H9 (cell line): ENCODE data around the gene GRID1. TPM values are rescaled to one million over a fixed set of nuclear protein-coding genes. Genes with fewer than 3 reads are reported as not detected.

Experiments used
- DNase-seq: peaks from one replicate; pipeline ENCODE4 v3.0.0-alpha.2; 2017
- H2AFZ ChIP-seq: one replicate; pipeline ENCODE4 v1.6.1; 2013; ENCODE audit warnings: mild to moderate bottlenecking, low read length, control low read depth, moderate library complexity
- H2AK5ac ChIP-seq: 2 replicates; pipeline ENCODE4 v1.6.1; 2013; ENCODE audit warnings: low read length, control low read depth, mixed read lengths; ENCODE audit not compliant: insufficient read length
- H2BK120ac ChIP-seq: one replicate; pipeline ENCODE4 v1.6.1; 2013; ENCODE audit warnings: low read depth, mild to moderate bottlenecking, low read length, control low read depth, inconsistent platforms; ENCODE audit not compliant: poor library complexity, severe bottlenecking
- H2BK12ac ChIP-seq: 2 replicates; pipeline ENCODE4 v1.6.1; 2013; ENCODE audit warnings: low read length, control low read depth, mixed read lengths, low read depth; ENCODE audit not compliant: insufficient read length
- H2BK15ac ChIP-seq: 2 replicates; pipeline ENCODE4 v1.6.1; 2013; ENCODE audit warnings: low read depth, low read length, control low read depth
- H2BK20ac ChIP-seq: one replicate; pipeline ENCODE4 v1.6.1; 2013; ENCODE audit warnings: low read depth, mild to moderate bottlenecking, low read length, control low read depth, inconsistent platforms; ENCODE audit not compliant: poor library complexity, severe bottlenecking
- H2BK5ac ChIP-seq: 2 replicates; pipeline ENCODE4 v1.6.1; 2013; ENCODE audit warnings: low read length, control low read depth, mixed read lengths; ENCODE audit not compliant: insufficient read length
- H3K14ac ChIP-seq: 2 replicates; pipeline ENCODE4 v1.6.1; 2013; ENCODE audit warnings: low read length, control low read depth; ENCODE audit not compliant: insufficient read depth
- H3K18ac ChIP-seq: 2 replicates; pipeline ENCODE4 v1.6.1; 2013; ENCODE audit warnings: low read depth, mild to moderate bottlenecking, mixed read lengths, low read length, control low read depth; ENCODE audit not compliant: insufficient read length
- H3K23ac ChIP-seq: 2 replicates; pipeline ENCODE4 v1.6.1; 2013; ENCODE audit warnings: low read length, control low read depth, mixed read lengths, low read depth; ENCODE audit not compliant: insufficient read length
- H3K23me2 ChIP-seq: 2 replicates; pipeline ENCODE4 v1.6.1; 2013; ENCODE audit warnings: low read depth, mild to moderate bottlenecking, mixed read lengths, low read length, control low read depth; ENCODE audit not compliant: insufficient read length, poor library complexity, severe bottlenecking
- H3K27ac ChIP-seq: 2 replicates; pipeline ENCODE4 v1.5.1; 2013; ENCODE audit warnings: low read length, control low read depth, mixed read lengths, low read depth; ENCODE audit not compliant: insufficient read length
- H3K27me3 ChIP-seq: 2 replicates; pipeline ENCODE4 v1.6.1; 2013; ENCODE audit warnings: low read length, control low read depth, inconsistent platforms; ENCODE audit not compliant: insufficient read depth
- H3K4ac ChIP-seq: 2 replicates; pipeline ENCODE4 v1.6.1; 2013; ENCODE audit warnings: low read depth, mild to moderate bottlenecking, control low read depth, inconsistent platforms, low read length, moderate library complexity
- H3K4me1 ChIP-seq: 2 replicates; pipeline ENCODE4 v1.6.1; 2013; ENCODE audit warnings: low read length, control low read depth, inconsistent platforms; ENCODE audit not compliant: insufficient read depth
- H3K4me2 ChIP-seq: 2 replicates; pipeline ENCODE4 v1.6.1; 2013; ENCODE audit warnings: low read length, control low read depth, mixed read lengths; ENCODE audit not compliant: insufficient read length, insufficient read depth
- H3K56ac ChIP-seq: 2 replicates; pipeline ENCODE4 v1.6.1; 2013; ENCODE audit warnings: low read depth, mild to moderate bottlenecking, mixed read lengths, low read length, control low read depth; ENCODE audit not compliant: insufficient read length
- H3K79me1 ChIP-seq: 2 replicates; pipeline ENCODE4 v1.6.1; 2013; ENCODE audit warnings: low read depth, mild to moderate bottlenecking, moderate library complexity, low read length, control low read depth, inconsistent platforms; ENCODE audit not compliant: insufficient read depth, poor library complexity, severe bottlenecking
- H3K79me2 ChIP-seq: 2 replicates; pipeline ENCODE4 v1.6.1; 2013; ENCODE audit warnings: low read length, control low read depth, inconsistent platforms; ENCODE audit not compliant: insufficient read depth
- H3K9ac ChIP-seq: 2 replicates; pipeline ENCODE4 v1.6.1; 2013; ENCODE audit warnings: low read length, control low read depth, mixed read lengths; ENCODE audit not compliant: insufficient read length; ENCODE audit errors: extremely low read depth
- H3K9me3 ChIP-seq: one replicate; pipeline ENCODE4 v1.6.1; 2013; ENCODE audit warnings: low read depth, low read length, inconsistent platforms; ENCODE audit not compliant: control insufficient read depth
- H3T11ph ChIP-seq: one replicate; pipeline ENCODE4 v1.6.1; 2013; ENCODE audit warnings: mild to moderate bottlenecking, low read length, control low read depth, inconsistent platforms
- H4K20me1 ChIP-seq: one replicate; pipeline ENCODE4 v1.6.1; 2013; ENCODE audit not compliant: control insufficient read depth, insufficient read length, insufficient read depth
- H4K5ac ChIP-seq: 2 replicates; pipeline ENCODE4 v1.6.1; 2013; ENCODE audit warnings: low read depth, mild to moderate bottlenecking, mixed read lengths, low read length, control low read depth; ENCODE audit not compliant: insufficient read length
- H4K8ac ChIP-seq: replicated peaks from 2 replicates; pipeline ENCODE4 v1.6.1; 2013; ENCODE audit warnings: low read length, control low read depth, mixed read lengths, low read depth; ENCODE audit not compliant: insufficient read length
- H4K91ac ChIP-seq: 2 replicates; pipeline ENCODE4 v1.6.1; 2013; ENCODE audit warnings: low read depth, mild to moderate bottlenecking, moderate library complexity, mixed read lengths, low read length, control low read depth; ENCODE audit not compliant: insufficient read length
- H3K27ac Mint-ChIP-seq, 3 experiments: 2 replicates in 2 of 3; 3 replicates in 1 of 3; pipeline ENCODE4 v1.8.0; 2020 to 2021; ENCODE audit warnings: mixed read lengths in 3 of 3, mild to moderate bottlenecking in 1 of 3, moderate library complexity in 1 of 3
- H3K27me3 Mint-ChIP-seq: 2 replicates; pipeline ENCODE4 v1.8.0; 2021; ENCODE audit warnings: low read depth, mild to moderate bottlenecking, moderate library complexity, mixed read lengths
- H3K36me3 Mint-ChIP-seq, 3 experiments: 2 replicates in 2 of 3; 3 replicates in 1 of 3; pipeline ENCODE4 v1.8.0; 2020 to 2021; ENCODE audit warnings: low read depth in 3 of 3, mixed read lengths in 3 of 3; ENCODE audit not compliant: insufficient read depth in 1 of 3
- H3K4me1 Mint-ChIP-seq, 2 experiments: 2 replicates each; pipeline ENCODE4 v1.8.0; 2020; ENCODE audit warnings: mixed read lengths in 2 of 2
- H3K4me3 Mint-ChIP-seq, 2 experiments: 2 replicates in 1 of 2; 3 replicates in 1 of 2; pipeline ENCODE4 v1.8.0; 2020 to 2021; ENCODE audit warnings: mild to moderate bottlenecking in 2 of 2, mixed read lengths in 2 of 2, moderate library complexity in 1 of 2
- H3K9me3 Mint-ChIP-seq, 2 experiments: 2 replicates in 1 of 2; 3 replicates in 1 of 2; pipeline ENCODE4 v1.8.0; 2020; ENCODE audit warnings: mild to moderate bottlenecking in 2 of 2, mixed read lengths in 2 of 2, moderate library complexity in 1 of 2
- WGBS: extraction: QIAGEN DNeasy Blood & Tissue Kit; methylation state at CpG from one replicate; pipeline ENCODE4 v1.1.7; 2013; ENCODE audit warnings: missing lambda C conversion rate, low lambda C conversion rate, mixed read lengths; ENCODE audit not compliant: insufficient read length; ENCODE audit errors: extremely low coverage; 5-methylcytosine and 5-hydroxymethylcytosine counted together
- total RNA-seq: library from RNA; stranded (reverse); gene quantifications from 2 replicates; pipeline ENCODE4 v1.2.1, GENCODE V29; 2021
- TF ChIP-seq, protein P1 (sequence below): fragments of 200-600 bp; sonication (generic); conservative IDR thresholded peaks from 3 replicates; pipeline ENCODE4 v1.8.0; 2021; ENCODE audit warnings: antibody characterized with exemption, mild to moderate bottlenecking

GRID1 gene
- total RNA-seq, 1 experiment from 2014 or later = 0.35 TPM

DNA sequence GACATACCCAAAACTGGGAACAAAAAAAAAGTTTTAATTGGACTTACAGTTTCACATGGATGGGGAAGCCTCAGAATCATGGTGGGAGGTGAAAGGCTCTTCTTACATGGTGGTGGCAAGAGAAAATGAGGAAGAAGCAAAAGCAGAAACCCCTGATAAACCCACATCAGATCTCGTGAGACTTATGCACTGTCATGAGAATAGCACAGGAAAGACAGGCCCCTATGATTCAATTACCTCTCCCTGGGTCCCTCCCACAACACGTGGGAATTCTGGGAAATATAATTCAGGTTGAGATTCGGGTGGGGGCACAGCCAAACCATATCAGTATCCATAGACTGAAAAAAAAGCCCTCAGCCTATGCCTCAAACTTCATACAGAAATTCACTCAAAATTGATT lies 647.2 kb downstream of the GRID1 start:
- Histone ChIP-seq H3K14ac (no peak overlapping the region), H4K91ac (no peak overlapping the region), H3T11ph (no peak overlapping the region), H2BK12ac (no peak overlapping the region), H3K23me2 (no peaks in the 10 kb centered on the region), H3K79me2 (no peaks in the 10 kb centered on the region), H3K9ac (no peak overlapping the region), H3K27me3 (no peaks in the 10 kb centered on the region), H3K4ac (no peak overlapping the region), H3K27ac (no peak overlapping the region), H3K56ac (no peak overlapping the region), H2AK5ac (no peak overlapping the region), H3K18ac (no peak overlapping the region), H4K5ac (no peak overlapping the region), H4K20me1 (no peaks in the 10 kb centered on the region), H2BK20ac (no peak overlapping the region), H3K79me1 (no peaks in the 10 kb centered on the region), H3K23ac (no peak overlapping the region), H3K9me3 (no peaks in the 10 kb centered on the region), H2AFZ (no peak overlapping the region), H2BK5ac (no peak overlapping the region), H3K4me2 (no peak overlapping the region), H4K8ac (no peak overlapping the region), H3K4me1 (no peaks in the 10 kb centered on the region), H2BK120ac (no peak overlapping the region), H2BK15ac (no peak overlapping the region)
- Mint-ChIP-seq H3K4me1 (no peaks in the 10 kb centered on the region), H3K9me3 (no peaks in the 10 kb centered on the region; a peak in 1 of 5 replicates), H3K27me3 (no peaks in the 10 kb centered on the region), H3K36me3 (no peaks in the 10 kb centered on the region), H3K4me3 (no peak overlapping the region), H3K27ac (no peak overlapping the region)
- no peak for DNase-seq
- TF ChIP-seq, protein P1, sequence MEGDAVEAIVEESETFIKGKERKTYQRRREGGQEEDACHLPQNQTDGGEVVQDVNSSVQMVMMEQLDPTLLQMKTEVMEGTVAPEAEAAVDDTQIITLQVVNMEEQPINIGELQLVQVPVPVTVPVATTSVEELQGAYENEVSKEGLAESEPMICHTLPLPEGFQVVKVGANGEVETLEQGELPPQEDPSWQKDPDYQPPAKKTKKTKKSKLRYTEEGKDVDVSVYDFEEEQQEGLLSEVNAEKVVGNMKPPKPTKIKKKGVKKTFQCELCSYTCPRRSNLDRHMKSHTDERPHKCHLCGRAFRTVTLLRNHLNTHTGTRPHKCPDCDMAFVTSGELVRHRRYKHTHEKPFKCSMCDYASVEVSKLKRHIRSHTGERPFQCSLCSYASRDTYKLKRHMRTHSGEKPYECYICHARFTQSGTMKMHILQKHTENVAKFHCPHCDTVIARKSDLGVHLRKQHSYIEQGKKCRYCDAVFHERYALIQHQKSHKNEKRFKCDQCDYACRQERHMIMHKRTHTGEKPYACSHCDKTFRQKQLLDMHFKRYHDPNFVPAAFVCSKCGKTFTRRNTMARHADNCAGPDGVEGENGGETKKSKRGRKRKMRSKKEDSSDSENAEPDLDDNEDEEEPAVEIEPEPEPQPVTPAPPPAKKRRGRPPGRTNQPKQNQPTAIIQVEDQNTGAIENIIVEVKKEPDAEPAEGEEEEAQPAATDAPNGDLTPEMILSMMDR = no peak
- no CpG with 5 or more reads among the region's 3 CpGs for WGBS
